ENCODE measurements around the gene LRP1B.
"Not testable (repeated sequence)": the region's sequence is repeated elsewhere in the genome, so short reads cannot be mapped to it uniquely, and the experiment has no call there.

LRP1B gene

DNA sequence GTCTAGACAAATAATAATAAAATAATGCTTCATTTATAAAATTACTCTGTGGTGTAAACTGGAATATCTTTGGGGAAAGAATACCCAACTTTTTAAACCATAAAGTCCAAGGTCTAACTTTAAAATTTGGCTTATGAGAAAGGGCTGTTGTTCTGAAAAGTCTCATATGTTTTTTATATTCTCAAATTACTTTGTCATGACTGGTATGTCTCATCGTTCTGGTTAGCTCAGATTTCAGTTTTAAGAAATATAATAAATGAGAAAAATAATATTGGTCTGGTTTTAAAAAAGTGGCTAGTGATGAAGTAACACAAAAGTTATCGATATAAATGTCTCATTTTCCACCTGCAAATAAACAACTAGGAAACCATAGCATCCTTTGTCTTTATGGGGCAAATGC lies 1658.1 kb downstream of the LRP1B start:
- DNase-seq = no peak

DNA sequence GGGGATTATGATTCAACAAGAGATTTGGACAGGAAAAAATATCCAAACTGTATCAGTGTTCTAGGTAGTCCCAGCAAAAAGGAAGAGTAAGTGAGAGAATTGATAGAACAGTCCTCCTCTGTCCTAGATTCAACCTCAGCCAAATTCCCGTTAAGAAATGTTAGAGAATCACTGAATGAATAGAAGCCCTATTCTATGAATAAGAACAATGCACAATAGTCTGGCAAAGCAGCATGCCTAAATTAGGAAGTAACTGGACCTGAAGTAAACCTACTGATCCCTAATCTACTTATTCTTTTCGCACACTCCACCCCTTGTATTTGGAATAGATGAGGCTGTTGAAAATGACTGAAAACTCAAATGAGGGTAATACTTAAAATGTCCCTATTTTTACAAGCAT lies 1665.5 kb downstream of the LRP1B start:
- DNase-seq = no peak

DNA sequence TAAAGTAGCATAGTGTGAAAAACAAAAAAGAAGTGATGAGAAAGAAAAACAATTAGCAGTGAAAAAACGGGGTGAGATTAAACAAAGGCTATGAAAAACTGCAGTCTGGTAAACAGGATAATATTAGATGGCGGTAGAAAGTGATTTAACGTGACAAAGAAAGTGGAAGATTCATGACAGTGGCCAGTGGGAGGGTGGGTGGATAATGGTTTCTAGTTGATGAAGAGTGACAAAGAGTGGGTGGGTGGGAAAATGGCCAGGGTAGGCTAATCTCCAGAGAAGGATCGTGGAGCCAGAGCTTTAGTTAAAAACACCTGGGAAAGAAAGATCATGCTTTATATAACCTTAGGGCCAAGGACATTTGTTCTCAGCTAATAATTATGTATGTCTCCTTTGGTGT lies 1667.8 kb downstream of the LRP1B start:
- DNase-seq = no peak

DNA sequence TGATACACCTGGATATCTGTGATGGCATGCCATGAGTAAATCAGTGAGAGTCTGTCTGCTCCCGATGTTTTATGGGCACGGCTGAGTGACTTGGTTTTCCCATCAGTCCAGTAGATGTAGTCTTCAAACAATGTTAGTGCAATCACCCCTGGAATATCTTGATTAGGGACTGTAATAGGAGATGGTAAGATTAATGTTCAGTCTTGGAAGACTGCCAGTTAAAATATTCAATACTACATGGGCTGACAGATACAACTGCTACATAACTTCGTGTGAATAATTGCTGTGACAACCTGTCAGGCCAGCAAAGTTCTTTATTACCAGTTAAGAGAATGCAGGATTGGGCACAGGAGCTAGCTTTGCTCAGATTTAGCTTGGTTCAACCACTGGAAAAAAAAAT lies 1673.3 kb downstream of the LRP1B start:
- no peak for DNase-seq

DNA sequence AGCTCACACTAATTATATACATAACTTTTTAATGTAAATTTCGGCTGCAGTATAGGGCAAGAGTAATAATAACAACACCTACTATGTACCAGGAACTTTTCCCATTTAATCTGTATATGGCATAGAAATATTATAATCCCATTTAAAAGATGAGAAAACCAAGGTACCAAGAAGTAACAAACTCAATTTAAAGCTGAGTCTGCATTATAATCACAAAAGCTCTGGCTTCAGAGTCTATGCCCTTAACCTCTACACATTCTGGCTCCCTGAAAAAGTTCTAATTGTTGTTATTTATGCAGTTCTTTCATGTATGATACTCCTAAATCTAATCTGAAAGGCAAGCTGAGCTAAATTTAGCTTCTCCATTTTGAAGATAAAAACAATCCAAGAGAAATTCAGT lies 1675.5 kb downstream of the LRP1B start:
- DNase-seq = no peak

DNA sequence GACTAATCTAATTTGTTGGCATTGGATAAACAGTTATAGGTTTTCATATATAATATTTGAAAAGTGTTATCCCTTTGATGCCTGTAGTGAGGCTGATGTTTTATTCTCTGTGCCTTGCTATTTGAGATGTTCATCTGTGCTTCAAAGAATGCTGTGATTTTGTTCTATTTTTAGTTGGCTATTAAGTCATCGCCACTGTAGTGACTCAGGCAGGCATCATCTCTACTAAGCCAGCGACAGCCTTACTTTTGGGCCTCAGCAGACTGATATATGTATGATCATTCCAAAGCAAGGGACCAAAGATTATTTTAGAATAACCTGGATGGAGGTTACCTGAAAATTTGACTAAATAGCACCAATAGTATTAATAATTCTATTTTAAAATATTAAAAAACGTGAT lies 1676.1 kb downstream of the LRP1B start:
- DNase-seq = no peak

DNA sequence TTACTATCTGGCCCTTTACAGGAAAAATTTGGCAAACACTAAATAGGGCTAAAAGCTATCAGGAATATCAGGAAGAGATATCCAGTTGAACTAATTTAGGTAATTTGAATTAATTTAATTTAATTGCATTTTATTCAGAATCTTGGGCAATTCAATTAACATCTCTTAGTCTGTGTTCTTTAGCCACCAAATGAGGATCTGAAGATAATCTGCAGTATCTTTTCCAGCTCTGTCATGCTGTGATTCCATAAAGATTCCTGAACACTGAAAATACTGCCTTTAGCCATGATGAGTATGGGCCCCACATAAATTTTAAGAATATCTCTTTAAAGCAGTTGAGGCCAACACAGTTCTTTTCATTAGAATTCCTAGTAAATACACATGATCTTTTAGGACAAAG lies 1679.5 kb downstream of the LRP1B start:
- no peak for DNase-seq

DNA sequence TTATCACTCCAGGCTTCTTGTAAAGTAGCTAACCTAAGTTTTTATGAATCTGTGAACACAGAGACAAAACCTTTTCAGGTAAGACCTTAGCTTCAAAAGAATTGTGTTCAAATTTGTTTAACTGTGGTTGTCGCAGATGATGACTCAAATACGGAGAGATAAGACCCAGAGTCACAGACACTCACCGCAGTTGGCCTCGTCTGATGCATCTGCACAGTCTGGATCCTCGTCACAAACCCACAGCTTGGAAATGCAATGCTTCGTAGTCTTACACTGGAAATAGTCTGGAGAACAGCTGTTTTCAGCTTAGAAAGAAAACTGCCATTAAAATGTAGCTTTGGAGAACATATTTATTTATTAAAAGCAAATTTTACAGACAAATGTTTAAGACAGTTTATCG lies 1688.5 kb downstream of the LRP1B start:
- no peak for DNase-seq

DNA sequence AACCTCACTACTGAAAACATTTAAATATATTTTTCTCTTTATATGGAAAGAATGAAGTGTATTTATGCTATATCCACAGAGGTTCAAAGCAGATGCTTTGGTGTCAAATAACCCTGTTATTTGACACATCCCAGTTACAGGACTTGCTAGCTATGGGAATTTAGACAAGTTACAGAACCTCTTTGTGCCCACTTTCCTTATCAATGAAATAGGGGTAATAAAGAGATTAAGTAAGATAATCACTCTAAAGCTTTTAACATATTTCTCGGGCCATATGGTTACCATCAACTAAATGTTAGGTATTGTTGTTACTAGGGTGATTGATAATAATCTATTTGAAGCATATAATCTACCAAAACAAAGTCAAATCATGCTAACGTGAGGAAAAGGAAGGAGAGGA lies 1690.0 kb downstream of the LRP1B start:
- DNase-seq = no peak

DNA sequence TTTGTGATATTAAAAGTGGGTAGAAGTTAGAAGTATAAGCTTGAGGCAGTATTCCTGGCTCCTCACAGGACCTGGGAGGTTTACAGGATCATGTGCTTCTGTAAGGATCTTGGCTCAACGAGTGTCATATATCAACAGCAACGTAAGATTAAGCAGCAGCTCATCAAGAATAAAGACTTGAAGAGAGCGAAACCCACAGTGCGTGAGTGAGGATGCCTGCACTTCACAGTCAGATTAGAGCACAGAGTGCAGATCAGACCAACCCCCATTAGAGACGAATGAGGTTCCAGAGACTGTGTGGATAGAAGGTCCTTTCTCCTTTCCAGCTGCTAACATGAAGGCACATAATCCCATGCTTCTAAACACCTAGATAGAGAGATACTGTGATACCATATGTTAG lies 1693.9 kb downstream of the LRP1B start:
- DNase-seq = no peak

DNA sequence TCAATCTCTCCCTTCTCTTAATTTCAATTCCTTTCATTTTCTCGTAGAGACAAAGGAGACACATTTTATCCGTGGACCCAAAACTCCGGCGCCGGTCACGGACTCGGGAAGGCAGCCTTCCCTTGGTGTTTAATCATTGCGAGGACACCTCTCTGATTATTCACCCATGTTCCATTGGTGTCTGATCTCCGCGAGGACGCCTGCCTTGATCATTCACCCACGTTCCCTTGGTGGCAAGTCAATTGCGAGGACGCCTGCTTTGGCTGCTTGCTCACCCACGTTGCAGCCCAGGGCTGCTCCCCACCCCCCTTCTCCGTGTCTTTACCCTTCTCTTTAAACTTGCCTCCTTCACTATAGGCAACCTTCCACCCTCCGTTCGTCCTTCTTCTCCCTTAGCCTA lies 1703.8 kb downstream of the LRP1B start:
- not testable (repeated sequence) for DNase-seq

DNA sequence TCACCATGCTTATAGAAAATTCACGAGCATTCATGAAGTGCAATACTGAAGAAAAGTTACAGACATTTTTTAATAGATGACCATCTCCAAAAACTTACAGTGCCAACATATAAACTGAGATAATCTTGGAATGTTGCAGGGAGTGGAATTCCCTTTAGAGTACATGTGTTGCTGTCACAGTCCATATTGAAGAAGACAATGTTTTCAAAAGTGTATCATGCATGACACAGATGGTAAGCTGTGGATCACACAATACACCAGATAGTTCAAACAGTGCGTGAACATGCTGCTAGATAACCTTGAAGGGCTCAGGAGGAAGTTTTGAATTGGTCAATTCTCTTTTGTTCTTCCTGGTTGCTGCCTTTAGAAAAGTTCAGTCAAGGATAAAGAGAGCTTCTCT lies 1706.3 kb downstream of the LRP1B start:
- no peak for DNase-seq

DNA sequence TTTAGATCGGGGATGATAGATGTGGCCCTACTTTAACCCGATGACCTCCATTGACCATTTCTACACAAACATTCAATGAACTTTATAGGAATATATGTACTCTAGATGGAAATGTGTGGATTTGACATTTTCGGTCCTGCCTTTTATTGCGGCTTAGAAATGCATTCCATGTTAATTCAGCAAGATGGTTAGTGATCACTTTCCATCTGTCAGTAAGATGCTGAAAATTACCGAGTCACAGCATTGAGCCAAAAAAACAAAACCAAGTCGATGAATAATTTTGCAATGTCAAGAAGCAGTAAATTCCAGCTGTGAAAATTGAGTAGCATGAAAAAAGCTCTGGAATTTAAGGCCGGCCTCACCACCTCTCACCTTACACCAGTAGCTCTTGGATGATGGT lies 1708.1 kb downstream of the LRP1B start:
- DNase-seq = no peak

DNA sequence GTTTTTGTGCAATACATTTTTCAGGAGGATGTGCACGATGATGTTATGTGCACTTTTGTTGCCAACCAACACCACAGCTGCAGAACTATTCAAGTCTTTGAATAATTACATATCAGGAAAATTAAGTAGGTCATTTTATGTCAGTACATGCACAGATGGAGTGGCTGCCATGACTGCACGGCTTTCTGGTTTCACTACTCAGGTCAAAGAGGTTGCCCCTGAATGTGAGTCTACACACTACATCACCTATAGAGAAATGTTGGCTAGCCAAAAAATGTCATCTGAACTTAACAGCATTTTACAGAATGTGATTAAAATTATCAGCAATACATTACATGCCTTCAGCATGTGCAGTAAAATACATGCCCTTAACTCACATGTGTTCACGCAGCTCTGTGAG lies 1713.3 kb downstream of the LRP1B start:
- no peak for DNase-seq

DNA sequence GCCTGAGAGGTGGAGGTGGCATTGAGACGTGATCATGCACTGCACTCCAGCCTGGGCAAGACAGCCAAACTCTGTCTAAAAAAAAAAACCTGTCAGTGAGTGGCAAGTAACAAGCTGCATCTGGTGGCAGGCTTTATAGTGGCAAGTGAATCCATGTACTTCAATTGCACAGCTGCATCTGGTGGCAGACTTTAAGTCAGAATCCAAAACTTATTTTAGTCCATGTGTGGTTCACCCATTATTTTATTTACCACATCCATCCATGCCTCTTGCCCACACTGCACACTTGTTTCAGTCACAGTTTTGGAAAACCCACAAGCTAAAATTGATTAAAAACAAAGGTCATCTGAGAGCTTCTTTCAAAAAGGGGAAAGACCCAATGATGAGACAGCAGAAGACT lies 1714.2 kb downstream of the LRP1B start:
- DNase-seq = no peak

DNA sequence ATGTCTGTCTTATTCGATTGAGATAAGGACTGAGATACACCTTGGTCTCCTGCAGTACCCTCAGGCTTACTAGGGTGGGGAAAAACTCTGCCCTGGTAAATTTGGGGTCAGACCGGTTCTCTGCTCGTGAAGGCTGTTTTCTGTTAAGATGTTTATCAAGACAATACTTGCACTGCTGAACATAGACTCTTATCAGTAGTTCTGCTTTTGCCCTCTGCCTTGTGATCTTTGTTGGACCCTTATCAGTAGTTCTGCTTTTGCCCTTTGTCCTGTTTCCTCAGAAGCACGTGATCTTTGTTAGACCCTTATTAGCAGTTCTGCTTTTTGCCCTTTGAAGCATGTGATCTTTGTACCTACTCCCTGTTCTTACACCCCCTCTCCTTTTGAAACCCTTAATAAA lies 1715.8 kb downstream of the LRP1B start:
- DNase-seq = not testable (repeated sequence)

DNA sequence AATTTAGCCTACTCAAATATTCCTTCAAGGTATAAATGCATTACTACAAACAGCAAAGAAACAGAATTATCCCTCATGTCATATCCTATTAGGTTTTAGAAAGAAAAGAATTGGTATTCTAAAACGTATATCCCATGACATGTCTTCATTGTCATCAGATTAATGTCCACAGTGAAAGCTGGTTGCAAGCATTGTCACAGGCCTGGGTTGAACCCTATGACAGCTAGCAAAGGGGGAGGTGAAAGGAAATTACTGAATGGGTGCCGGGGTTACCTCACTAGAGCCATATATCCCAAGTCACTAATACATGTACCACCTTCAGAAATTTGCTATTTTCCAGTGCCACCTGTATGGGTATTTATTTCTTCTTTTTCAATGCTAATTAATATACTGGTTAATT lies 1720.1 kb downstream of the LRP1B start:
- no peak for DNase-seq

DNA sequence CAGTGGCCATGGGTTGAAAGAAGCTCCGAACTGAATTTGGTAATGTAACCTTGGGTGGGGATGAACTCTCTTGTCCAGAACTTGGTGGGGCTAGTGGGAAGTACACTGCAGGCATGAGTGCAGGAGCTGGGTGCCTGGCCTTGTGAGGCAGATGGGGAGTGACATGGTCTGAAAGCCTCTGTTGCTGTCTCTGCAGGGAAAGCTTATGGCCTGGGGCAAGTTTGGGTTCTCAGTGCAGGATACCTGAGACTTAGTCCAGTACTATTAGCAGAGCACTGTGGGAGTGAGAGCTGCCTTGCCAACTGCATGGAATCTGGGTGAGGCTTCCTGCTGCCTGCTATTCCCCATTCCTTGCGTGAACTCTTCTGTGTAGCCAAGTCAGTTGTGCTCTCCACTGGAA lies 1729.8 kb downstream of the LRP1B start:
- DNase-seq = no peak

DNA sequence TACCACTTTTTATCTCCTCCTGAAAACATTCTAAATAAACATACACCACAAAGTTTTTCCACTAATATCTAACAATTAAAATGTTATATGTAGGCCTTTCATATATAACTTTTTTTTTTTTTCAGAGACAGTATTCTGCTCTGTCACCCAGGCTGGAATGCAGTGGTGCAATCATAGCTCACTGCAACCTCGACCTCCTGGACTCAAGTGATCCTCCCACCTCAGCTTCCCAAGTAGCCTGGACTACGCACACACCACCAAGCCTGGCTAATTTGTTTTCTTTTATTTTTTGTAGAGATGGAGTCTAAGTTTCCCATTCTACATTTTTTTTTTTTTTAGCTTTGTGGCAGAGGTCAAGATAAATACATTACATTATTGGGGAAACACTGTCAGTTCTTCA lies 1738.0 kb downstream of the LRP1B start:
- no peak for DNase-seq

DNA sequence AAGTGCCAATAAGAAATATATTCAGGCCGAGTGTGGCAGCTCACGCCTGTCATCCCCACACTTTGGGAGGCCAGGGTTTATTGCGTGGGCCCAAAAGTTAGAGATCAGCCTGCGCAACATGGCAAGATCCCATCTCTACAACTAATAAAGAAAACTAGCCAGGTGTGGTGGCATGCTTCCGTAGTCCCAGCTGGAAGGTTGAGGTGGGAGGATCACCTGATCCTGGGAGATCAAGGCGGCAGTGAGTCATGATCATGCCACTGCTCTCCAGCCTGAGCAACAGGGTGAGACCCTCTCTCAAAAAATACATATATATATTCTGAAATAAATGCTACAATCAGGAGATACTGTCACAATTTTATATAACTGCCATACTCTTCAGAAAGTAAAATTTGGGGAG lies 1745.9 kb downstream of the LRP1B start:
- DNase-seq = no peak

DNA sequence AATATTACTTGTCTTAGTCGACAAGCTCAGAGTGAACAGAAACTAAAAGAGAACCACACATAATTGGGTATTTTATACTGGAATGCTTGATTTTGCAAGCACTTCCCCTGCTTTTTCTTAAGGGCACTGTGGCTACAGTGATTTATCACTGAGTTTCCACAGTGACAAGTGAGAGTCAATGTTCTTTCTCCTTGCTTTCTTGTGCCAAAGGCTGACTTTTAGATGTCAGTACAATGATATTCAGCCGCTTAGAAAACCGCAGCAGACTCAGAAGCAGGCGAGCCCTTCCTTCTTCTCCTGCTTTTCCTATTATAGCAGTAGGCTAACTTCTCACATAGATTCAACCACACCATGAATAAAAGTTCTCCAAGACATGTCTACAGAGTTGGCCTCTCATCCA lies 1747.0 kb downstream of the LRP1B start:
- no peak for DNase-seq

DNA sequence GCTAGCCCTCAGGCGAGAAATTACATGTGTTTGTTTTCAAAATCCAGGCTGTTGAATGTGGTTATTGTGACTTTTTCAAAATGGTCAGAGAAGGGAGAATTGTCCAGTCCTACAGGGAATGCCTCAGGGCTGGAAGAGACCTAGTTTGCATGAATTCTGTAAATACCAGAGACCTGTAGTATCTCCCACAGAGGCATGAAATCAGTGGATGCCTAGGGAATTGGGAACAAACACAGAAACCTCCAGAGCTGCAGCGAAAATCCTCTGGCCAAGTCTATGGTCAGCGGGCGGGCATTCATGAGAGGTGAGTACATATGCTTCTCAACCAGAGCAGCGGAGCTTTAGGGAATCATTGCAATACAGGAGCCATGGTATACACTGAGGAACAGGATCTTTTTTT lies 1754.1 kb downstream of the LRP1B start:
- DNase-seq = no peak

DNA sequence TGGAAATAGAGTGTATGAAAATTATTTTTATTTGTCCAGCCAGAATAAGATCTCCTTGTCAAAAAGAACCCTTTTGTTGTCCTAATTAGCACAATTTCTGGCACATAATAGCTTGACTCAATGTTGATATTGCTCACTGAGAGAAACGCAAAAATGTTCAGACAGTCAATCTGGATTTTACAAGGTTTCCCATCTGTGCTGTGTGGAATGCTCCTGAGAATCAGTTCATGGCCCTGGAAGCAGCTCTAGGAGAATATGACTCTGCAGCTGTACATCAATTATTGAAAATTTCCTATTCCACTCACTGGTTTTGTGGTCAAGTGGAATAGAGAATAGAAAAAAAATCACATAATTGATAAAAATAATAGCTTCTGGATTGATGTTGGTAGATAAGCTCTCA lies 1767.7 kb downstream of the LRP1B start:
- no peak for DNase-seq

DNA sequence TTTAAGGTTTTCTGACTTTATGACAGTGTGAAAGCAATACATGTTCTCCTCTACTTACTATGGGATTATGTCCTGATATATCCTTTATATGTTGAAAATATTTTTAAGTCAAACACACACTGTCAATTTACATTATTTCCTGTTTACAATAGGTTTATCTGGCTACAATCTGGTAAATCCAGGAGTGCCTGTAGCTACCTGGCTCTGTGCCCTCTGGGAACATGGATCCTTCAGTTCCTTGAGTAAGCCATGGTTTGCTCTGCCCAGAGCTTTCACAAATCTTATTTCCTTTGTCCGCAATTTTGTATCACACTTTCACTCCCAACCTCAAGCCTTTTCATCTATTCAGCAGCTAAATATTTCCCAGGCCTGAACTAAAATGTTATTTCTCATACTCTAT lies 1768.5 kb downstream of the LRP1B start:
- DNase-seq = no peak

DNA sequence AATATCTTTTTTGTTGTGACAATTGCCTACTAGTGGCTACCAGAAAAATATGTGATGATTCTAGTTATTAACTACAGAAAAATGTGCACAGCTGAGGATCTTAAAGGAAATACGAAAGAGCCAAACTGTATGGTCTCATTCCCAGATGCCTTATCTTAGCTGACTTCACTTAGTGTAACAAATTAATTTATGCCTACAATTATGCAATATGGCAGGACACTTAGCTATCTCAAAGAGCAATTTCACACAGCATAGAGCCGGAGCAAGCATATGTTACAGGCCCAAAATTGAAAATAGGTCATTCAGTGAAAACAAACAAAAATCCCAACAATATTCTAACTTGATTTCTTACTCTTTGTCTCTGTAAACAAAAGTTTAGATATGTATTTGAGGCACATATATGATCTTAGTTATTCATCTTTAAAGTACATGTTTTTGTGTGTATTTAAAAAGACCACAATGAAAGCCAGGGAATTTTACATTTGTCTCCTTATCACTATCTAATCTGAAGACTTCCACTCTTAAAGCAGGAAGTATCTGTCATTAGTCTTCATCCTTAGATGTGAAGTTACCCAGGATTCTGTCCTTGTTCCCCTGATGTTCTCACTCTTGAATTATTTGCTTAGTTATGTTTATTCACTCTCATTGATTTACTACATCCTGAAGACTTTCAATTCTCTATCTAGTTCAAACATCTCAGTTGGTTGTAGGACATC lies 1771.6 kb downstream of the LRP1B start:
- no peak for DNase-seq

DNA sequence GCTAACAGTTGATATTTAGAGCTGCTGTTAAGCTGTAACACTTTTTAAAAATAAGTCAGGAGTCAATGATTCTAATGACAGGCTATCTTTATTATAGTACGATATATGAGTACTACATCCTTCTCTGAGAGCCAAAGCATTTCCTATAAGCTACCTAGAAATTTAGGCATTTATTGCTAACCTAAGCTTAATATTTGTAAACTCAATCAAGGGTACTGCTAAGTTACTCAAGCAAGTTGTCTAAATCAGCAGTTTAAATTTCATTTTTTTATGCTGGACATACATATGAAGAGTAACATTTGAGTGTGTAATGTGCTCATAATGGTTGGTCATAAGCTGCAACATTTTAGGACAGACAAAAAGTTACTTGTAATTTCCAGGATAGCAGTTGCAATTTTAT lies 1774.1 kb downstream of the LRP1B start:
- DNase-seq = no peak

Data from stimulated activated naive CD4-positive, alpha-beta T cell (primary cell).